OCI-LY7 (cell line): ENCODE data around the gene ELOVL6.

ENCODE experiments used
- CTCF ChIP-seq: fragments of 200-600 bp; sonication (generic); conservative IDR thresholded peaks from 2 replicates; pipeline ENCODE4 v1.5.1; 2014; ENCODE audit warnings: mild to moderate bottlenecking, antibody characterized with exemption, low read length, moderate library complexity, mixed read lengths
- EZH2phosphoT487 ChIP-seq: fragments of 200-600 bp; sonication (generic); IDR thresholded peaks from 2 replicates; pipeline ENCODE4 v1.6.1; 2018; ENCODE audit warnings: low read depth, borderline replicate concordance, mild to moderate bottlenecking, mixed run types, antibody characterized with exemption, low read length, moderate library complexity, mixed read lengths

DNA sequence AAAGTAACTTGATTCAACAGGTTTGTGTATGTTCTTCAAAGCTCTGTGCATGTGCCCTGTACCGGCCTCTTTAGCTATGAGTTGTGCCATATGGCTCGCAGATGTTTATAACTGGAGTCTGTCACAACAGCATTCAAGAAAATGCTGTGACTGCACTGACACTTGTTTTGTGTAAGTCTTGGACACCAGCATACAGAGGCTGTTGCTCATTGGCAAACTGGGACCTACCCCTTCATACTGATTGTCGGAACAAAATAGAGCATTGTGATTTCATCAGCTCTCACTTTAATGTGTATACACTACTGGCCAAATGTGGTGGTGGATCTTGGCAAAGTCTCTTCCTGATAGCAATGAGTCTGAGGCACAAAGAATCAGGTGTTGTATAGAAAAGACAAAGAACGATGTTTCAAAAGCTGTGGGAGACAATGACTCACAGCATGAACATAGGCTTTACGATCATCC lies 151.8 kb downstream of the ELOVL6 start:
- TF ChIP-seq CTCF (no peak), EZH2phosphoT487 (no peak)
